Smooth muscle cell (in vitro differentiated cells): ENCODE results near the gene TICRR. TPM values are rescaled to one million over a fixed set of nuclear protein-coding genes. Genes with fewer than 3 reads are reported as not detected.

Source experiments
- DNase-seq: peaks from one replicate; lab custom pipeline; 2025; ENCODE audit not compliant: unreplicated experiment; lab: John Stamatoyannopoulos, UW
- H2AFZ ChIP-seq: fragments of 200-600 bp; sonication (generic); 2 replicates; pipeline ENCODE4 v1.6.0; 2016; ENCODE audit warnings: antibody characterized with exemption, low read depth, mild to moderate bottlenecking
- H3F3A ChIP-seq: fragments of 200-600 bp; sonication (generic); 2 replicates; pipeline ENCODE4 v1.6.0; 2017; ENCODE audit warnings: antibody characterized with exemption, low read depth
- H3K27ac ChIP-seq: fragments of 200-600 bp; sonication (generic); 2 replicates; pipeline ENCODE4 v1.5.1; 2016; ENCODE audit warnings: low read depth, mild to moderate bottlenecking
- H3K27me3 ChIP-seq: fragments of 200-600 bp; sonication (generic); 2 replicates; pipeline ENCODE4 v1.6.1; 2016; ENCODE audit warnings: low read depth, mild to moderate bottlenecking
- H3K36me3 ChIP-seq: fragments of 200-600 bp; sonication (generic); 2 replicates; pipeline ENCODE4 v1.5.1; 2016; ENCODE audit warnings: low read depth
- H3K4me1 ChIP-seq: fragments of 200-600 bp; sonication (generic); 2 replicates; pipeline ENCODE4 v1.5.1; 2016; ENCODE audit warnings: low read depth
- H3K4me2 ChIP-seq: fragments of 200-600 bp; sonication (generic); 2 replicates; pipeline ENCODE4 v1.6.0; 2016; ENCODE audit warnings: mild to moderate bottlenecking
- H3K4me3 ChIP-seq: fragments of 200-600 bp; sonication (generic); 2 replicates; pipeline ENCODE4 v1.5.1; 2016; ENCODE audit warnings: mild to moderate bottlenecking
- H3K79me2 ChIP-seq: fragments of 200-600 bp; sonication (generic); 2 replicates; pipeline ENCODE4 v1.6.0; 2016; ENCODE audit warnings: low read depth, mild to moderate bottlenecking
- H3K9ac ChIP-seq: fragments of 200-600 bp; sonication (generic); 2 replicates; pipeline ENCODE4 v1.6.0; 2016; ENCODE audit warnings: low read depth
- H3K9me3 ChIP-seq: fragments of 200-600 bp; sonication (generic); replicated peaks from 2 replicates; pipeline ENCODE4 v1.5.1; 2016; ENCODE audit warnings: low read depth
- H4K20me1 ChIP-seq: fragments of 200-600 bp; sonication (generic); 2 replicates; pipeline ENCODE4 v1.6.0; 2016; ENCODE audit warnings: low read depth
- CTCF ChIP-seq: fragments of 200-600 bp; sonication (generic); IDR thresholded peaks from 2 replicates; pipeline ENCODE4 v1.5.1; 2017; ENCODE audit warnings: borderline replicate concordance, mild to moderate bottlenecking, antibody characterized with exemption; ENCODE audit not compliant: insufficient read depth, poor library complexity, severe bottlenecking
- WGBS: methylation state at CpG from one replicate; pipeline ENCODE4 v1.1.7; 2016; ENCODE audit warnings: low lambda C conversion rate; 5-methylcytosine and 5-hydroxymethylcytosine counted together
- polyA plus RNA-seq: library from polyadenylated mRNA; unstranded; fragments of >200 nt; fragmentation: Nextera tagmentation; extraction: Ambion mirVana; gene quantifications from 2 replicates; pipeline ENCODE4 v1.2.1, GENCODE V29; 2016
- total RNA-seq: library from RNA; depleted of rRNA; stranded (reverse); fragments of >200 nt; gene quantifications from 2 replicates; pipeline ENCODE4 v1.2.3, GENCODE V29; 2014

TICRR gene
- total and polyA plus RNA-seq, 2 experiments from 2014 or later: 1.3 to 2.6 TPM

DNA sequence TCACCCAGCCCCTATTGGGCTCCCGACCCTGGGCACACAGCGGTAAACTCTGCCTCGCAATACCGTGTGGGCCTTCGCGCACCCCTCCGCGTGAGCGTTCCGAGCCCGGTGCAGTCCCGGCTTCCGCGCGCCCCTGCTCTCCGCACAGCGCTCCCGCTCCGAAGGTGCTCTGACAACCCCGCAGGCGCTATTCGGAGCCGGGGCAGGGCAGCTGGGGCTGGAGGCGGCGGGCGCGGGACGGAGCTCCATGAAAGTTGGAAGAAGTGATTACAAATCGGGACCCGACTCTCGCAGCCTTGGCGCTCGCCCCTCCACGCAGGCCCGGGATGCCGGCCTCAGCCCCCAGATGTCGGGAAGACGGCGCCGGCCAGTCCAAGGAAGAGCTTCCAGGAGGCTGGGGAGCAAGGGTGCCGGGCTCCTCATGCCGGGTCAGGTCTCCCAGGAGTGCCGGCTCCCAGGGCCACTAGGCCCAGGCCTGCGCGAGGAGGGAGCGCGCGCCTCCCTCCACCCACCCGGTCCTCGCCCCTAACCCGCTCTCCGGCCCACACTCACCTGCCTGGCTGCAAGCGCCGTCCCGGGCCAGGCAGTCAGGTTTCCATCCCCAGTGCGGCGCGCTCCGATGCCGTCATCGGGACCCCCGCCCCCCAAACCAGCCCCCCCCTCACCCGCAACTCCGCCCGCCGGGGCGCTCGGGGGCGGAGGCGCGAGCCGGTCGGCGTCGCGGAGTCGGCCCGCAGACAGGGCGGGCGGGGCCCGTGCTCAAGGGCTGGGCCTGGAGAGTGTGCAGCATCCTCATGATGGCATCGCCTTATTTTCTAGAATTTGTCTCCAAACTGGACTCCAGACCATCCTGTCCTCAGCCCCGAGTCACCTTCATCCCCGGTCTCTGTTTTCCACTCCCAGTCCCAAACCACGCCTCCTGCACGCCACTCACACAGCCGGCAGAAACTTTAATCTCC is 79.9 kb downstream of the TICRR start, which contains the start of gene KIF7:
Gene KIF7 (minus strand): TSS at position 621 of the 959 bp plus-strand sequence. CDS start 2,537 bp downstream, outside the sequence.
- WGBS: 2% methylated on average over 64 of the region's 87 CpGs
- H3K9ac ChIP-seq: peak within 1 kb of the TSS; percentile 66

GRCh38 chr15:89656116-89656815 is 81.0 kb downstream of the TICRR start:
- H3K79me2 ChIP-seq: peaks cover 11% of the 10 kb centered on the region
- H3K36me3 ChIP-seq: no peaks in the 10 kb centered on the region
- DNase-seq: no peak
- no peak overlapping the region for H3K4me3 ChIP-seq
- H3K4me1 ChIP-seq: peaks cover 7% of the 10 kb centered on the region
- H3K9ac ChIP-seq: no peak overlapping the region
- no peak overlapping the region for H3K27ac ChIP-seq
- H3K27me3 ChIP-seq: no peaks in the 10 kb centered on the region
- H3K9me3 ChIP-seq: no peaks in the 10 kb centered on the region
- H3F3A ChIP-seq: peaks cover 3% of the 10 kb centered on the region
- no peak for TF ChIP-seq CTCF
- peaks cover 6% of the 10 kb centered on the region for H4K20me1 ChIP-seq
- H3K4me2 ChIP-seq: no peak overlapping the region
- 64% methylated on average over 7 of the region's 7 CpGs for WGBS
- H2AFZ ChIP-seq: no peak overlapping the region

More for the DNA sequence above, 79.9 kb downstream of the TICRR start, which contains the start of gene KIF7:
- Histone ChIP-seq H3K4me3 (peak within 1 kb of the TSS; percentile 89), H3K36me3 (no peaks in the 10 kb centered on the region), H3K4me2 (peak within 1 kb of the TSS; percentile 97), H3F3A (peaks cover 3% of the 10 kb centered on the region), H4K20me1 (peaks cover 6% of the 10 kb centered on the region), H2AFZ (peak within 1 kb of the TSS; percentile 91), H3K27me3 (no peaks in the 10 kb centered on the region), H3K79me2 (peaks cover 11% of the 10 kb centered on the region), H3K4me1 (peaks cover 7% of the 10 kb centered on the region), H3K27ac (no peak within 1 kb of the TSS), H3K9me3 (no peaks in the 10 kb centered on the region)
- DNase-seq: peak; percentile 36
- no peak for TF ChIP-seq CTCF

- Histone ChIP-seq H3K79me2 (peaks cover 11% of the 10 kb centered on the region), H2AFZ (no peak overlapping the region), H3K4me1 (peaks cover 7% of the 10 kb centered on the region), H3K27me3 (no peaks in the 10 kb centered on the region), H3K27ac (no peak overlapping the region), H4K20me1 (peaks cover 6% of the 10 kb centered on the region), H3K4me3 (no peak overlapping the region), H3F3A (peaks cover 3% of the 10 kb centered on the region), H3K36me3 (no peaks in the 10 kb centered on the region), H3K9me3 (no peaks in the 10 kb centered on the region), H3K4me2 (no peak overlapping the region), H3K9ac (no peak overlapping the region)
- no peak for DNase-seq
- 83% methylated on average over 5 of the region's 5 CpGs for WGBS
- no peak for TF ChIP-seq CTCF
These were observed 82.5 kb downstream of the TICRR start for GRCh38 chr15:89657686-89658200.
